ENCODE results near the gene SOX1. TPM values are rescaled to one million over a fixed set of nuclear protein-coding genes. Genes with fewer than 3 reads are reported as not detected.

Gene SOX1
- total and polyA plus RNA-seq, 2 of the 13 experiments (the other 11 are each of a cell fraction or from before 2014, with no cell fraction given) = not detected

DNA sequence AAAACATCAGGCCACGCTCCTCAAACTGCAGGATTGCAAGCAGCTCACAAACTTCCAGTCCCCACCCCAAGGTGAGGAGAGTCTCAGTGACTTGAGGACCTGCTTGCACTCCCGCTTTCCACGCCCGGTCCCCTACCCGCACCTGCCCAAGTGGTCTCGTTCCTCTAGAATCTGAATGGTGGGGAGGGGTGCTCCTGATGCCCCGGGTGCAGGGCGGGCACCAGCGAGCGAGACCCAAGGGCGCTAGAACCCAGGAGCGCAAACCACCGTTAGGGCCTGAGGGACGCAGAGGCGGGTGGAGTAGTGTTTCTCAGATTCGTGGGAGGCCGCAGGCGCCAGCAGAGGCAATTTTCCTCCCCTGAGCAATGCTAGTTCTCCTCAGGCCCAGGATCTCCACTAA, 40.3 kb downstream of the SOX1 start (continued):
- TF ChIP-seq, protein P1, sequence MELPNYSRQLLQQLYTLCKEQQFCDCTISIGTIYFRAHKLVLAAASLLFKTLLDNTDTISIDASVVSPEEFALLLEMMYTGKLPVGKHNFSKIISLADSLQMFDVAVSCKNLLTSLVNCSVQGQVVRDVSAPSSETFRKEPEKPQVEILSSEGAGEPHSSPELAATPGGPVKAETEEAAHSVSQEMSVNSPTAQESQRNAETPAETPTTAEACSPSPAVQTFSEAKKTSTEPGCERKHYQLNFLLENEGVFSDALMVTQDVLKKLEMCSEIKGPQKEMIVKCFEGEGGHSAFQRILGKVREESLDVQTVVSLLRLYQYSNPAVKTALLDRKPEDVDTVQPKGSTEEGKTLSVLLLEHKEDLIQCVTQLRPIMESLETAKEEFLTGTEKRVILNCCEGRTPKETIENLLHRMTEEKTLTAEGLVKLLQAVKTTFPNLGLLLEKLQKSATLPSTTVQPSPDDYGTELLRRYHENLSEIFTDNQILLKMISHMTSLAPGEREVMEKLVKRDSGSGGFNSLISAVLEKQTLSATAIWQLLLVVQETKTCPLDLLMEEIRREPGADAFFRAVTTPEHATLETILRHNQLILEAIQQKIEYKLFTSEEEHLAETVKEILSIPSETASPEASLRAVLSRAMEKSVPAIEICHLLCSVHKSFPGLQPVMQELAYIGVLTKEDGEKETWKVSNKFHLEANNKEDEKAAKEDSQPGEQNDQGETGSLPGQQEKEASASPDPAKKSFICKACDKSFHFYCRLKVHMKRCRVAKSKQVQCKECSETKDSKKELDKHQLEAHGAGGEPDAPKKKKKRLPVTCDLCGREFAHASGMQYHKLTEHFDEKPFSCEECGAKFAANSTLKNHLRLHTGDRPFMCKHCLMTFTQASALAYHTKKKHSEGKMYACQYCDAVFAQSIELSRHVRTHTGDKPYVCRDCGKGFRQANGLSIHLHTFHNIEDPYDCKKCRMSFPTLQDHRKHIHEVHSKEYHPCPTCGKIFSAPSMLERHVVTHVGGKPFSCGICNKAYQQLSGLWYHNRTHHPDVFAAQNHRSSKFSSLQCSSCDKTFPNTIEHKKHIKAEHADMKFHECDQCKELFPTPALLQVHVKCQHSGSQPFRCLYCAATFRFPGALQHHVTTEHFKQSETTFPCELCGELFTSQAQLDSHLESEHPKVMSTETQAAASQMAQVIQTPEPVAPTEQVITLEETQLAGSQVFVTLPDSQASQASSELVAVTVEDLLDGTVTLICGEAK (IDR thresholded peaks at IDR 0.05) = no peak
- TF ChIP-seq, protein P1 (CRISPR knock-in tag; IDR thresholded peaks at IDR 0.05) = no peak
- TF ChIP-seq ETV6 (CRISPR knock-in tag; conservative IDR thresholded peaks at IDR 0.05) (no peak), MTF1 (CRISPR knock-in tag; IDR thresholded peaks at IDR 0.05) (no peak), KDM2A (CRISPR knock-in tag; IDR thresholded peaks at IDR 0.05; ENCODE audit: borderline replicate concordance, low read depth) (no peak), NONO (IDR thresholded peaks at IDR 0.05) (no peak), NONO (CRISPR knock-in tag; conservative IDR thresholded peaks at IDR 0.05) (no peak), FOXK1 (CRISPR knock-in tag; IDR thresholded peaks at IDR 0.05; ENCODE audit: borderline replicate concordance, low read depth) (no peak), ZNF546 (CRISPR knock-in tag; conservative IDR thresholded peaks at IDR 0.05) (no peak), ZNF3 (CRISPR knock-in tag; IDR thresholded peaks at IDR 0.05) (no peak)
- TF ChIP-seq, protein P2, sequence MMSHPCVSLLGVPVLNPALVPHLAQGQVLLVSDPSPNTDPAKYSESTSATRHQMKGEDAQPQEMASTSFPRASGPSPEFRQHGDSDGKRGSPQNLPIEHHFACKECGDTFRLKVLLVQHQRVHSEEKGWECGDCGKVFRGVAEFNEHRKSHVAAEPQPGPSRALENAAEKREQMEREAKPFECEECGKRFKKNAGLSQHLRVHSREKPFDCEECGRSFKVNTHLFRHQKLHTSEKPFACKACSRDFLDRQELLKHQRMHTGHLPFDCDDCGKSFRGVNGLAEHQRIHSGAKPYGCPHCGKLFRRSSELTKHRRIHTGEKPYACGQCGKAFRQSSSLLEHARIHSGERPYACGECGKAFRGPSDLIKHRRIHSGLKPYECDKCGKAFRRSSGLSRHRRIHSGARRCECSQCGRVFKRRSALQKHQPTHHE (CRISPR knock-in tag; IDR thresholded peaks at IDR 0.05; ENCODE audit: borderline replicate concordance) = no peak
- TF ChIP-seq, protein P3, sequence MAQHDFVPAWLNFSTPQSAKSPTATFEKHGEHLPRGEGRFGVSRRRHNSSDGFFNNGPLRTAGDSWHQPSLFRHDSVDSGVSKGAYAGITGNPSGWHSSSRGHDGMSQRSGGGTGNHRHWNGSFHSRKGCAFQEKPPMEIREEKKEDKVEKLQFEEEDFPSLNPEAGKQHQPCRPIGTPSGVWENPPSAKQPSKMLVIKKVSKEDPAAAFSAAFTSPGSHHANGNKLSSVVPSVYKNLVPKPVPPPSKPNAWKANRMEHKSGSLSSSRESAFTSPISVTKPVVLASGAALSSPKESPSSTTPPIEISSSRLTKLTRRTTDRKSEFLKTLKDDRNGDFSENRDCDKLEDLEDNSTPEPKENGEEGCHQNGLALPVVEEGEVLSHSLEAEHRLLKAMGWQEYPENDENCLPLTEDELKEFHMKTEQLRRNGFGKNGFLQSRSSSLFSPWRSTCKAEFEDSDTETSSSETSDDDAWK (CRISPR knock-in tag; IDR thresholded peaks at IDR 0.05) = no peak
- TF ChIP-seq, protein P4, sequence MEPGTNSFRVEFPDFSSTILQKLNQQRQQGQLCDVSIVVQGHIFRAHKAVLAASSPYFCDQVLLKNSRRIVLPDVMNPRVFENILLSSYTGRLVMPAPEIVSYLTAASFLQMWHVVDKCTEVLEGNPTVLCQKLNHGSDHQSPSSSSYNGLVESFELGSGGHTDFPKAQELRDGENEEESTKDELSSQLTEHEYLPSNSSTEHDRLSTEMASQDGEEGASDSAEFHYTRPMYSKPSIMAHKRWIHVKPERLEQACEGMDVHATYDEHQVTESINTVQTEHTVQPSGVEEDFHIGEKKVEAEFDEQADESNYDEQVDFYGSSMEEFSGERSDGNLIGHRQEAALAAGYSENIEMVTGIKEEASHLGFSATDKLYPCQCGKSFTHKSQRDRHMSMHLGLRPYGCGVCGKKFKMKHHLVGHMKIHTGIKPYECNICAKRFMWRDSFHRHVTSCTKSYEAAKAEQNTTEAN (CRISPR knock-in tag; conservative IDR thresholded peaks at IDR 0.05) = no peak
